Stimulated activated CD4-positive, alpha-beta T cell treated with anti-CD3 and anti-CD28 coated beads, Interleukin-1b, Interleukin-23, amount 100 ng/mL, for 24 hours (primary cell): Measurements from ENCODE around the gene RAB27B.

Experiments
- DNase-seq, 4 experiments: peaks; one replicate each; pipeline ENCODE4 v3.0.0-alpha.2; 2020; ENCODE audit warnings: low read depth in 4 of 4, low spot score in 1 of 4

Gene RAB27B

GRCh38 chr18:54860941-54861340 is 32.7 kb downstream of the RAB27B start:
- no peak for DNase-seq

DNA sequence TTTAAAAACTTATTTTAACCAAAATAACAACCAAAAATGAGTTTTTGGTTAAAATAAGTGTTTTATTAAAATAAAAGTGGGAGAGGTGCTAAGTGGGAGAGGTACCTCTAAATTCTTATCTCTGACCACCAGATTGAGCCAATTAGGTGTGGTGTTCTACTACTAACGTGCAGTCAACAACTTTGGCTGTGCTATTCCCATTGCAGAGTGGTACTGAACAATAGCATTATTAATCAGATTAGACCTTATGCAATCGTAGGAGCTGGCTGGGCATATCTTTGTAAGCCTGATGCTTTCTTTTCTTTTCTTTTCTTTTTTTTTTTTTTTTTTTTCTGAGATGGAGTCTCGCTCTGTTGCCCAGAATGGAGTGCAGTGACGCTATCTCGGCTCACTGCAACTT is 38.9 kb downstream of the RAB27B start:
- DNase-seq = no peak

DNA sequence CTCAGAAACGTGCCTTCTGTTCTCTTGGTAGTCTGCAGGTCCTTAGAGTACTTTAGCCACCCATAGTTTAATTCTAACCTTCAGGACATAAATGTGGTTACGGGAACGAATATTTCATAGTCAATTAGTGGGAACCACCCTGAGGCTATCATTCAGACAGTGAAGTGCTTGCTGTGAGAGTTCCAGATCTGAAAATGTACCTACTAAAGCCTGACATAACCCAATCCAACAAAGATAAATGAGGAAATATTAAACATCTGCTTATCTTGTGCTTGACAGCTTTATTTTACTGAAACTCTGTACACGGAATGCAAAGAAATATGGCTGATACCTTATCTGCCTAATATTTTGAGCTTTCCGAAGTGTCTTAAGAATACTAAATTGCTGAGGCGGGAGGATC is 43.0 kb downstream of the RAB27B start:
- no peak for DNase-seq

DNA sequence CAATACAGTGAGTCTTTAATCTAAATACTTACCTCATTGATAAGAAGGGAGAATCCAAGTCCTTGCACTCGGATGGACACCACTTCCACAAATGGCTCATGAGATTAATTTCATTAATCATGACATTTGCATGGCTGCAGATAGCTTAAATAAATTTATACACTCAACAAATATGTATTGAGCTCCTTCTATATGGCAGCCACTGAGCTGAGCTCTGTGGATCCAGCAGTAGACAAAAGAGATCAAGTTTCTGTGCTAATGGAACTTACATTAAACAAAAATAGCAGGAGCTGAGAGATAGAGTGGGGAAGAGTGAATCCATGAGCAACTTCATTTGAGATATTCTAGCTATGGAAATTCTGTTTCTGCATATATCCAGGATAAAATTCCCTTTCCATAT is 44.4 kb downstream of the RAB27B start:
- no peak for DNase-seq

GRCh38 chr18:54873884-54874255 is 45.6 kb downstream of the RAB27B start:
- no peak for DNase-seq

DNA sequence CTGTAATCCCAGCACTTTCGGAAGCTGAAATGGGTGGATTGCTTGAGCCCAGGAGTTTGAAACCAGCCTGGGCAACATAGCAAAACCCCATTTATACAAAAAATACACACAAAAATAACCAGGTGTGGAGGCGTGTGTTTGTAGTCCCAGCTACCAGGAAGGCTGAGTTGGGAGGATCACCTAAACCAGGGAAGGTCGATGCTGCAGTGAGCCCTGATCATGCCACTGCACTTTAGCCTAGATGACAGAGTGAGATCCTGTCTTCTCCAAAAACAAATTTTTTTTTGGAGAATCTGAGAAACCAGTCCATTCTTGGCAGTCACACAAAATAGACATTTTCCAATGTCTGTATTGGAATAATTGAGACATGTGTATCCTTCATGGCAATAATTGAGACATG is 46.8 kb downstream of the RAB27B start:
- no peak for DNase-seq

- DNase-seq = no peak
These were observed 48.8 kb downstream of the RAB27B start for GRCh38 chr18:54877076-54877475.

- no peak for DNase-seq
These were observed 49.9 kb downstream of the RAB27B start for GRCh38 chr18:54878159-54878622.

GRCh38 chr18:54878659-54879358 is 50.5 kb downstream of the RAB27B start:
- no peak for DNase-seq

GRCh38 chr18:54879691-54880090 is 51.4 kb downstream of the RAB27B start:
- no peak for DNase-seq

DNA sequence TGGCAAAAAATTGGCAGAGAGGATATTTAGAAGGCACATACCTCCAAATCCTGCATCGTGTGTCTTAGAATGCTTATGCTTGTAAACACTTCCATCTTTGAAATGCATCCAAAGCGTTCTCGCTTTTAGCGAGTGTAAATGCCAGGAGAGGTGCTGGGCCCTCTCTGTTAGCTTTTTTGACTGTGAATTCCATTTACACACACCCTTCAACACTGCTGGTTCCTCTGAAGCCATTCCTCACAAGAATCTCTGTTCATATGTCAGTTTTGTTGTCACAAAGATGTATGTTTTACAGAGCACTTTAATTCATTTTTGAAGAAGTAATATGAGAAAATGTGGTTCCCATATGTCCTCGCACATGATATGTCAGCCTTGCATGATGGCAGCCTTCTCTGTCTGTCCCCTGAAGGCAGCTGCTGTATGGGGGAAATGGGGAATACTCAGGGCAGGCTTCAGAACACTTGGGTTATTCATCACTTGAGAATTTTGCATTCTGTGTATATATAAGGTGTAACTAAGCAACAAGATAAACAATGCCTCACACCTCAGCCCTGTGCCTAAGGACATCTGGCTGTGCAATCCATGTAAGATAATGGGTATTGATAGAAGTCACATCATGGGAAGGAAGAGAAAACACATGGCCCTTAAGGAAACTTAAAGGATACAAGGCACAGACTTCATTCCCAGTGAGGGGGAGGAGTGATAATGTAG is 52.3 kb downstream of the RAB27B start:
- no peak for DNase-seq

GRCh38 chr18:54881229-54881768 is 53.0 kb downstream of the RAB27B start:
- no peak for DNase-seq

- DNase-seq = no peak
These were observed 54.0 kb downstream of the RAB27B start for GRCh38 chr18:54882318-54882717.

DNA sequence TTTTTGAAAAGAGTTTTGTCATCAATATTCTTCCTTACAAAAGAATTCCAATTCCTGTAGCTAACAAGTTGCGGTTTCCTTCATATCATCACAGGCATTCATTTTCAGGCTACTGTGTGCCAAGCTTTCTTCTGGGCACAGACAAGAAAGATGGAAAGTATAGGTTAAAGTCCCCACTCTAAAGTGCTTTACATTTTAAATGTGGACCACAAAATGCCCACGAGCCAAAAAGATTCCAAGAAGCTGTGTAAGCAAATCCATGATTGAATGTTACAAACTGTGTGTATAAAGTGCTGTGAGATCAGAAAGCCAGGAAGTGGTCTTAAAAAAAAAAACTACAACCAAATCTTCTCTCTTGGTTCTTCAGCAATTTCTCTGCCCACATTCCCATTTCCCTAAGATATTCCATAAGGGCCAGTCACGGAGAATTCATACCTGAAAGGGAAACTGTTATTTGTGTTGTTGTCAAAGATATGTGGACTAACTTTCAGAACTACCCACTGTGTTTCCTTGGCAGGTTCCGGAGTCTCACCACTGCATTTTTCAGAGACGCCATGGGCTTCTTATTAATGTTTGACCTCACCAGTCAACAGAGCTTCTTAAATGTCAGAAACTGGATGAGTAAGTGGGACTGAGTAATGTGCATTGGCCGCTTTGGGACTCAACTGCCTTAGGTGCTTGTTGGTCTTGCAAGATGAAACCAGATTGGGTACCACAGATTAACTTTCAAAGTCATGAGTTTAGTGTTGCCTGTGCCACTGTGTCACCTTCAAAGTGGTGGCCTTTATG is 55.7 kb downstream of the RAB27B start:
- no peak for DNase-seq

DNA sequence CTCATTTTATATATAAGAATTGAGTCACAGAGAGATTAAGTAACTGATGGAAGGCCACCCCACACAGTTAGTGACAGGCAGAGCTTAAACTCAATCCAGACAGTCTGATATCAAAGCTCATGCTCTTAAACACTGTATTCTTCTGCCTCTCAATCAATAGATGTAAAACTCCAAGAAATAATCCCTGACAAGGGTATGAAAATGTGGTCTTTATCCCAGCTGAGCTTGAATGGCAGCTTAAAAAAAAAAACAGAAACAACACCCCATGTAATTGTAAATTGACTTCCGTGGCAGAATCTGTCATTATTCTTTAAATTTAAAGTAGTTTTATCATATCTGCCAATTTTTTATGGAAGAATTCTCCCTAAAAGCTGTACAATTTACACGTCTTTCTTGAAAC is 60.1 kb downstream of the RAB27B start:
- no peak for DNase-seq

GRCh38 chr18:54888933-54889332 is 60.7 kb downstream of the RAB27B start:
- DNase-seq = no peak

DNA sequence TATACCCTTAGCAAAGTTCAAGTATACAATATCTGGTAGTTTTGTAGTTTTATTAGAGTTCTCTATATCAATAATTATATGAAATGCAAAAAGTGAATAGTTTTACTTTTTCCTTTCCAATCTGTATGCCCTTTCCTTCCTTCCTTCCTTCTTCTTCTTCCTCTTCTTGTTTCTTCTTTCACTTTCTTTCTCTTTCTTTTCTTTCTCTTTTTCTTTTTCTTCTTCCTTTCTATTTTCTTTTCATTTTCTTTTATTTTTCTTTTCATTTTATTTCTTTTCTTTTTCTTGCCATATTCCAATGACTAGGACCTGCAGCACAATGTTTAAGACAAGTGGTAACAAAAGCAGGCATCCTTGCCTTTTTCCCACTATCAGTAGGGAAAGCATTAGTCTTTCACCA is 71.2 kb downstream of the RAB27B start:
- no peak for DNase-seq

DNA sequence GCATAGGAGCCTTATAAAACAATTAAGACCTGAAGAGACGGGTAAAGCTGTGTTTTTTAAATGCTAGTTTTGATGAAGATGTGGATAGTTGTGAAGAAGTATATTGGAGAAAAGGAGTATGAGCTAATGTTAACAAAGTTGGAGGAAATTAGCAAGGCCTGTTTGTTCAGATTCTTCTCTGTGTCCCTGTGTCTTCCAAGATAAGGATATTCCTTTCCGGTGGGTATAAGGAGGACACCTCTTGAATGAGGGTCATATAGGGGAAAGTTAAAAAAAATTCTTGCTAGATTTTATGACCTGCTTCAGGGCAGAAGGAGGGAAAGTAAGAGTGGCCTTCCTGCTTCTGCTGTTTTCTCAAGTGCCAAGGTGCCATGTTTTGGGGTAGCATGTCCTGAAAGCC is 72.0 kb downstream of the RAB27B start:
- DNase-seq = no peak

DNA sequence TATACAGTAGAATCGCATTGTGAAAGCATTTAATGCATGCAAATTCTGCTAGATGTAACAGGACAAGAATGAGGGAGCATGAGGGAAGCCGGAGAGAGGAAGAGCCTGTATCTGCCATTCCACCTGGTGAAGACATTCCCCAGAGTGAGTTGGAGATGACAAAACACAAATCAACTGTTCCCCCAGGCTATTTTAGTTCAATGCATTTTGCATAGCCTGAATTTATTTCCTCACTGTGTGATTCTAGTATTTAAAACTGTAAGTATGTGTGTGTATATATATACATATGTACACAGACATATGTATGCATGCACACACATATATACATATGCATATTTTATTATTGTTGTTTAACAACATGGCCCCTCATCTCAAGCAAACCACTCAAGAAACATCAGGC is 76.3 kb downstream of the RAB27B start:
- DNase-seq = no peak

DNA sequence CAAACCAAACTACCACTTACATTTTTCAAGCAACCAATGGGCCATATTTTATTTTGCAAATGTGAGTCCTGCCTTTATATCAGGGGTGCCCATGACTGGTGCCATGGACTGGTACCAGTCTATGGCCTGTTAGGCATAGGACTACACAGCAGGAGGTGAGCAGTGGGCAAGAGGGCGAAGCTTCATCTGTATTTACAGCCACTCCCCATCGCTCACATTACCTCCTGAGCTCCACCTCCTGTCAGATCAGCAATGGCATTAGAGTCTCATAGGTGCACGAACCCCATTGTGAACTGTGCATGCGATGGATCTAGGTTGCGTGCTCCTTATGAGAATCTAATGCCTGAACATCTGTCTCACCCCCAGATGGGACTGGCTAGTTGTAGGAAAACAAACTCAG is 77.4 kb downstream of the RAB27B start:
- no peak for DNase-seq

- no peak for DNase-seq
These were observed 78.3 kb downstream of the RAB27B start for GRCh38 chr18:54906331-54907185.
